ENCODE data around the gene NFKBIZ.

GRCh38 chr3:101853982-101854381 is 4.7 kb downstream of the NFKBIZ start:
- TF ChIP-seq CTCF (IDR thresholded peaks at IDR 0.05) (no peak), POLR2A (IDR thresholded peaks at IDR 0.05) (no peak), POLR2AphosphoS5 (IDR thresholded peaks at IDR 0.05) (no peak)
